Cardiac muscle cell (in vitro differentiated cells and primary cell): Measurements from ENCODE around the gene CSGALNACT2. TPM values are rescaled to one million over a fixed set of nuclear protein-coding genes. Genes with fewer than 3 reads are reported as not detected.

Source experiments
- DNase-seq, 2 donors: peaks; one replicate each; pipeline versions ENCODE4 v3.0.0 to v3.0.0-alpha.2; 2010 to 2017; ENCODE audit warnings: low read depth in 1 of 2, low spot score in 1 of 2
- H3K27ac ChIP-seq: fragments of 200-600 bp; sonication (generic); 2 replicates; pipeline ENCODE4 v1.5.1; 2016
- H3K27me3 ChIP-seq: fragments of 200-600 bp; sonication (generic); 2 replicates; pipeline ENCODE4 v1.6.0; 2016; ENCODE audit warnings: control low read depth
- H3K36me3 ChIP-seq: fragments of 200-600 bp; sonication (generic); 2 replicates; pipeline ENCODE4 v1.5.1; 2016; ENCODE audit warnings: control low read depth
- H3K4me1 ChIP-seq: fragments of 200-600 bp; sonication (generic); 2 replicates; pipeline ENCODE4 v1.8.1; 2017; ENCODE audit warnings: low read depth, mild to moderate bottlenecking, mixed run types
- H3K4me3 ChIP-seq: fragments of 200-600 bp; sonication (generic); 2 replicates; pipeline ENCODE4 v1.5.1; 2016; ENCODE audit warnings: mild to moderate bottlenecking
- H3K9me3 ChIP-seq: fragments of 200-600 bp; sonication (generic); 2 replicates; pipeline ENCODE4 v1.5.1; 2017; ENCODE audit warnings: low read depth, mild to moderate bottlenecking, control low read depth
- polyA plus RNA-seq: library from polyadenylated mRNA; unstranded; fragments of >200 nt; fragmentation: Nextera tagmentation; extraction: Ambion mirVana; gene quantifications from 2 replicates; pipeline ENCODE4 v1.2.1, GENCODE V29; 2016
- total RNA-seq: library from RNA; depleted of rRNA; stranded (reverse); fragments of >200 nt; gene quantifications from 2 replicates; pipeline ENCODE4 v1.2.3, GENCODE V29; 2016
- TF ChIP-seq, protein P1 (sequence below): IDR thresholded peaks from 2 replicates; pipeline ENCODE4 v1.5.1; 2012; ENCODE audit warnings: low read depth, mild to moderate bottlenecking, low read length

The CSGALNACT2 gene
- total and polyA plus RNA-seq, 2 experiments from 2014 or later: 8.3 to 9.9 TPM

DNA sequence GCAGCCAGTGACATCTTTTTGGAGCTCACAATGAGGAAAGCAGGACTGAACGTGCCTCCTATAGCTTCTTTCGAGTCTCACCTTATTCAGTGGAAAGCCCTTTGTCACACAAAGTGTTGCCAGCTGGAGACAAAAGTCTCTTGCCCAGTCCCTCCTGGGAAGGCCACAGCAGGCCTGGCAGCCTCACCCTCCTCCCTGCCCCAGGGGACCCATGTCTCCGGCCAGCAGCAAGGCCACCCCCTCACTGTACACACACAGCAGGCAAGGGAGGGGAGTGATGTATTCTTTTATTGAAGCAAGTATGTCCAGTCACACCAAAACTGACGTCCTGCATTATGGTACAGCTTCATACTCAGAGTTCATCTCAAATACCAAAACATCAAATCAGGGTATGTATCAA, 56.0 kb downstream of the CSGALNACT2 start:
- TF ChIP-seq, protein P1, sequence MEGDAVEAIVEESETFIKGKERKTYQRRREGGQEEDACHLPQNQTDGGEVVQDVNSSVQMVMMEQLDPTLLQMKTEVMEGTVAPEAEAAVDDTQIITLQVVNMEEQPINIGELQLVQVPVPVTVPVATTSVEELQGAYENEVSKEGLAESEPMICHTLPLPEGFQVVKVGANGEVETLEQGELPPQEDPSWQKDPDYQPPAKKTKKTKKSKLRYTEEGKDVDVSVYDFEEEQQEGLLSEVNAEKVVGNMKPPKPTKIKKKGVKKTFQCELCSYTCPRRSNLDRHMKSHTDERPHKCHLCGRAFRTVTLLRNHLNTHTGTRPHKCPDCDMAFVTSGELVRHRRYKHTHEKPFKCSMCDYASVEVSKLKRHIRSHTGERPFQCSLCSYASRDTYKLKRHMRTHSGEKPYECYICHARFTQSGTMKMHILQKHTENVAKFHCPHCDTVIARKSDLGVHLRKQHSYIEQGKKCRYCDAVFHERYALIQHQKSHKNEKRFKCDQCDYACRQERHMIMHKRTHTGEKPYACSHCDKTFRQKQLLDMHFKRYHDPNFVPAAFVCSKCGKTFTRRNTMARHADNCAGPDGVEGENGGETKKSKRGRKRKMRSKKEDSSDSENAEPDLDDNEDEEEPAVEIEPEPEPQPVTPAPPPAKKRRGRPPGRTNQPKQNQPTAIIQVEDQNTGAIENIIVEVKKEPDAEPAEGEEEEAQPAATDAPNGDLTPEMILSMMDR: no peak
- no peaks in the 10 kb centered on the region for H3K27me3 ChIP-seq
- no peak for DNase-seq

DNA sequence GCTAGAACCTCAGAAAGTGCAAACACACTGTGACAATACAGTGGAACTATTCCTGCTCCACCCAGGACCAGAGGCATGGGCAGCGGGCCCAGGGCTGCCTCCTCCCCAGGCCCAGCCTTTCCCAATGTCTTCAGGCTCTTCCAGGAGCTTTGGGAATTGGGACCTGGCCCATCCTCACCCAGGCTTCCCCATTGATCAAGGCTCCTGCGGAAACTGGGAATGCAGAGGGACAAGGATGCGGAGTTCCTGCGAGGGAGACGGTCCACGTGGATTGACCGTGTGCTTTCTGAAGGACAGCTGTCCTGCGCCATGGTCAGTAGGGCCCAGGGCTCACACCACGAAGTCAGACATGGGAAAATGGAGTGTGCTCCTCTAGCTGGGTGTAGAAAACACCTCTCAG, 56.6 kb downstream of the CSGALNACT2 start:
- DNase-seq: no peak
- no peaks in the 10 kb centered on the region for H3K9me3 ChIP-seq
- H3K4me1 ChIP-seq: no peaks in the 10 kb centered on the region
- H3K4me3 ChIP-seq: no peak overlapping the region
- H3K27me3 ChIP-seq: no peaks in the 10 kb centered on the region
- no peak overlapping the region for H3K27ac ChIP-seq
- TF ChIP-seq, protein P1: no peak
- no peaks in the 10 kb centered on the region for H3K36me3 ChIP-seq

More for the DNA sequence above, 56.0 kb downstream of the CSGALNACT2 start:
- H3K36me3 ChIP-seq: no peaks in the 10 kb centered on the region
- H3K9me3 ChIP-seq: no peaks in the 10 kb centered on the region
- H3K27ac ChIP-seq: no peak overlapping the region
- H3K4me1 ChIP-seq: no peaks in the 10 kb centered on the region
- H3K4me3 ChIP-seq: no peak overlapping the region

DNA sequence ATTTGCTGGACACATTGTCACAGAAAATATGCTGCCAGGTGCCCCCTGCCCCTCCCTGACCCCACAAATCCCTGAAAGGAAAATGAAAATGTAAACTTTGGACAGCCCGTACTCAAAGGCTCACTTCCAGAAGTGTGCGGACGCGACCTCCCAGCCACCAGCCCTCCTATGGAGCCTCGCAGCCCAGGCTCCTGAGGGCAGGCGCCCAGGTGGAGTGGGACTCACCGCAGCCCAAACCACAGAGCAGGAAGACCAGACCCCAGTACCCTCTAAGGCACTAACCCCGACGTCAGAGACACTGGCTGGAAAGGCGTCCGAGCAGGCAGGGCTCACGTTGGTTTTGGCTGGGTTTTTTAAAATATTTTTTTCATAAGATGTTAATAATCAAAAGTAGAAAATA, 57.3 kb downstream of the CSGALNACT2 start:
- TF ChIP-seq, protein P1: no peak
- H3K36me3 ChIP-seq: no peaks in the 10 kb centered on the region
- no peak for DNase-seq
- no peaks in the 10 kb centered on the region for H3K4me1 ChIP-seq
- H3K27ac ChIP-seq: no peak overlapping the region
- no peaks in the 10 kb centered on the region for H3K27me3 ChIP-seq
- H3K4me3 ChIP-seq: no peak overlapping the region
- H3K9me3 ChIP-seq: no peaks in the 10 kb centered on the region

DNA sequence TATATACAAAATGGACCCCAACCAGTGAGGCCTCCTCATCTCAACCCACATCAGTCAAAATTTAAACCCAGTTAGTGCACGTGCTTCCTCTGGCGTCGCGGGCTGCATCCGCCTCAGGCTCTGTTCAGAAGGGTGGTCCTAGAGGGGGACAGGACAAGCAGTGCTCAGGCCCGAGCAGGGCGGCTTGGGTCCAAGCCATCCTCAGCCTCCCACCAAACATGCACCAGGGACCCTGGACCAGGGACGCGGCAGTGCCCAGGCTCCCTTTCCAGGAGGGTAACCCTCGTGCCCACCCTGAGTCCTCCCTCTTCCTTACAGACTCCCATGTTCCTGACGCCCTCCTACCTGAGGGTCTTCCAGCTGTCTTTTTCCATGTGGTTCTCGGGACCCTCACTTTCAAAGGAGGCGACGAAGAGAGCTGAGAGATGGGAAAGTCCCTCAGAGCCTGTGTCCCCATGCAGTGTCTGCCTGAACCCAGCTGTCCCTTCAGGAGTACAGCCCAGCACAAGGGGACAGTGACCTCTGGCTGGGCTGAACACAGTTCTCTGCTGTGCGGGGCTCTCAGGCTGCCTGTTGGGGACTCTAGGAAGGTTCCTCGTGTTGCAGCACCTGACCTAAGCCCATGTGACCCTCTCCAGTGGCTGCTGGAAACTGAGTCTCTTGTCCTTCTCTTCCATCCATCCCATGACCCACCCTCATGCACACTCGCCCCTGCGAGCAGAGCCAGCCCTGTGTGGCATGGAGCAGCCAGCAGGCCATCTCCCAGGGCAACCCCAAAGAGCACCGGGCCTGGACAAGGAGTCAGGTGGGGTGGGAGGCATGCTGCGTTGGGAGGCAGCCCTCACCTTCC, 58.1 kb downstream of the CSGALNACT2 start:
- Histone ChIP-seq H3K9me3 (no peaks in the 10 kb centered on the region), H3K4me1 (no peaks in the 10 kb centered on the region), H3K36me3 (no peaks in the 10 kb centered on the region), H3K27ac (no peak overlapping the region), H3K27me3 (no peaks in the 10 kb centered on the region), H3K4me3 (no peak overlapping the region)
- no peak for DNase-seq
- TF ChIP-seq, protein P1: no peak

DNA sequence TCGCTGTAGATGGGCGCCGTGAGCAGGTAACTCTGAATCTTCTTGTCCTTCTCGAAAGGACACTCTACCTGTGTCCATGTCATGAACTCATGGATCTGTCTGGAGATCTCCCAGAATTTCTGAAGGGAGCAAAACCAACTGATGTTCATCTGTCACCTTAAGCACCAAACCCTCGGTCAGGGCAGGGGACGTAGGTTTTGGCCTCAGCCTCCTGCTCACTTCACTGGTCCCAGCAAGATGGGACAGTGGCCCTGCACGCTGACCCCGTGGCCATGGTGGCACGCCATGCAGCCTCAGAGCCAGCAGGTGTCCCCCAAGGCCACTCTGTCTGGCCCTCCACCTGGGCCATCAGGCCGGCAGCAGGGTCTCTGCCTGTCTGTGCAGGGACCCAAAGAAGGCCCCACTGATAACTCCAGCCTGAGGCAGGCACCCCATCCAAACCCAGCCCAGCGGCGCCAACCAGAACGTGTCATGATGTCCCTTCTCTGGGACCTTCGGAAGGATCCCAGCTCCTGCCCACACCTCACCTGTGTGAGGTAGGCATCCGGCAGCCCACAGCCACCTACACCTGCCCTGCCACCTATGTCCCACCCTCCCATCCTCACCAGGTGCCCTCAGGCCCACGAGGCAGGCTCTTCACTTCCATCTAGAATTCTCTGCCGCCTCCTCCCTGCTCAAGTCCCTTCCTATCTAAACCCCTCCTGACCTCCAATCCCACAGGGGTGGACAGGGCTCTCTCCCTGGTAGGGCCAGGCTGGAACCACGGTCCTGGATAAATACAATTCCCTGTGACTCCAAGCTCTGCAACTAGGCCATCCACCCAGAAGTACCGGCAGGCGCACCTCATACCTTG, 59.0 kb downstream of the CSGALNACT2 start:
- H3K9me3 ChIP-seq: no peaks in the 10 kb centered on the region
- no peak overlapping the region for H3K27ac ChIP-seq
- no peak for DNase-seq
- TF ChIP-seq, protein P1: no peak
- no peak overlapping the region for H3K4me3 ChIP-seq
- no peaks in the 10 kb centered on the region for H3K36me3 ChIP-seq
- H3K4me1 ChIP-seq: no peaks in the 10 kb centered on the region
- H3K27me3 ChIP-seq: no peaks in the 10 kb centered on the region
